OCI-LY3 (cell line): Measurements from ENCODE around the gene CHMP5.

ENCODE experiments used
- CTCF ChIP-seq: fragments of 200-600, 300-600 bp; sonication (generic); IDR thresholded peaks from 2 replicates; pipeline ENCODE4 v1.5.1; 2014; ENCODE audit warnings: antibody characterized with exemption, low read length, low read depth
- EZH2phosphoT487 ChIP-seq: fragments of 200-600 bp; shearing (Covaris generic); IDR thresholded peaks from 2 replicates; pipeline ENCODE4 v1.6.1; 2018; ENCODE audit warnings: antibody characterized with exemption, mixed run types, low read depth

DNA sequence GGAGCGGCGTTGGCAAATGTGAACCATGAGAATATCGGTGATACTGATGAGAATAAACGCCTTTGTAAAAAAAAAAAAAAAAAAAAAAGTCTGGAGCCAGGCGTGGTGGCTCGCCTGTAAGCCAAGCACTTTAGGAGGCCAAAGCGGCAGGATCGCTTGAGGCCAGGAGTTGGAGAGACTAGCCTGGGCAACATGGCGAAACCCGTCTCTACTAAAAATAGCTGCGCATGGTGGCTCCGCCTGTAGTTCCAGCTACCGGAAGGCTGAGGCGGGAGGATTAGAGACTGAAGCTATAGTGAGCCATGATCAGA, 25.0 kb downstream of the CHMP5 start:
- TF ChIP-seq CTCF = no peak
- TF ChIP-seq EZH2phosphoT487 = no peak
